CD14-positive monocyte (primary cell): ENCODE results near the gene IGFBP2. TPM values are rescaled to one million over a fixed set of nuclear protein-coding genes. Genes with fewer than 3 reads are reported as not detected.
A peak's percentile ranks its signal among the peaks of the same experiment; 100 is the strongest.

Experiments used
- DNase-seq, 3 donors: peaks; one replicate each; pipeline ENCODE4 v3.0.0-alpha.2; 2011 to 2022
- H2AFZ ChIP-seq: 2 replicates; pipeline ENCODE4 v1.6.0; 2012; ENCODE audit warnings: mild to moderate bottlenecking, low read depth, low read length, inconsistent platforms; ENCODE audit not compliant: insufficient read depth, poor library complexity, severe bottlenecking
- H3K27ac ChIP-seq, 2 donors: 1 replicate in 1 of 2; 2 replicates in 1 of 2; pipeline ENCODE4 v1.5.1; 2012 to 2013; ENCODE audit warnings: low read length in 2 of 2, control low read depth in 1 of 2, inconsistent platforms in 1 of 2, low read depth in 1 of 2, mild to moderate bottlenecking in 1 of 2
- H3K27me3 ChIP-seq, 2 donors: one replicate each; pipeline versions ENCODE4 v1.6.0 to v1.6.1; 2011 to 2013; ENCODE audit warnings: low read length in 2 of 2; ENCODE audit not compliant: control insufficient read depth in 2 of 2, insufficient read depth in 2 of 2
- H3K36me3 ChIP-seq, 2 donors: replicated peaks in 1 of 2; 1 replicate in 1 of 2; 2 replicates in 1 of 2; pipeline versions ENCODE4 v1.5.1 to v1.6.1; 2012 to 2013; ENCODE audit warnings: low read length in 2 of 2, control low read depth in 1 of 2, inconsistent platforms in 1 of 2, mild to moderate bottlenecking in 1 of 2; ENCODE audit not compliant: insufficient read depth in 2 of 2, control insufficient read depth in 1 of 2
- H3K4me1 ChIP-seq, 2 donors: 1 replicate in 1 of 2; 2 replicates in 1 of 2; pipeline versions ENCODE4 v1.5.1 to v1.6.1; 2012 to 2013; ENCODE audit warnings: low read length in 2 of 2, control low read depth in 1 of 2, inconsistent platforms in 1 of 2, mild to moderate bottlenecking in 1 of 2, moderate library complexity in 1 of 2; ENCODE audit not compliant: insufficient read depth in 2 of 2, control insufficient read depth in 1 of 2
- H3K4me2 ChIP-seq: replicated peaks from 2 replicates; pipeline ENCODE3; 2012; ENCODE audit warnings: low read length, moderate library complexity, mild to moderate bottlenecking; ENCODE audit not compliant: poor library complexity, severe bottlenecking; ENCODE audit errors: extremely low read depth
- H3K4me3 ChIP-seq, 3 experiments: fragments of 200-600 bp in 1 of 3; sonication (generic) in 1 of 3; replicated peaks in 1 of 3; 1 replicate in 2 of 3; 2 replicates in 1 of 3; pipeline ENCODE4 v1.5.1; 2011 to 2013; ENCODE audit warnings: low read length in 3 of 3, mild to moderate bottlenecking in 3 of 3, control low read depth in 2 of 3, low read depth in 2 of 3, inconsistent platforms in 1 of 3, moderate library complexity in 1 of 3
- H3K79me2 ChIP-seq: 2 replicates; pipeline ENCODE4 v1.6.0; 2012; ENCODE audit warnings: mild to moderate bottlenecking, control low read depth, inconsistent platforms, low read length, moderate library complexity; ENCODE audit not compliant: insufficient read depth
- H3K9ac ChIP-seq: 2 replicates; pipeline ENCODE4 v1.6.0; 2017; ENCODE audit warnings: low read length, mild to moderate bottlenecking; ENCODE audit not compliant: insufficient read depth, poor library complexity, severe bottlenecking
- H3K9me3 ChIP-seq, 2 donors: replicated peaks in 1 of 2; 1 replicate in 1 of 2; 2 replicates in 1 of 2; pipeline versions ENCODE4 v1.5.1 to v1.6.1; 2012 to 2013; ENCODE audit warnings: low read length in 2 of 2, control low read depth in 1 of 2; ENCODE audit not compliant: control insufficient read depth in 1 of 2, insufficient read depth in 1 of 2
- H4K20me1 ChIP-seq: 2 replicates; pipeline ENCODE4 v1.6.0; 2012; ENCODE audit warnings: mild to moderate bottlenecking, low read length, control low read depth, moderate library complexity; ENCODE audit not compliant: insufficient read depth
- H3K27ac Mint-ChIP-seq, 7 donors: one replicate each; pipeline ENCODE4 v1.8.0; 2020; ENCODE audit warnings: mild to moderate bottlenecking in 7 of 7, mixed read lengths in 7 of 7, moderate library complexity in 6 of 7, inconsistent platforms in 2 of 7
- H3K27me3 Mint-ChIP-seq, 3 donors: one replicate each; pipeline ENCODE4 v1.8.0; 2021 to 2022; ENCODE audit warnings: low read depth in 3 of 3, mild to moderate bottlenecking in 3 of 3, mixed read lengths in 3 of 3, moderate library complexity in 3 of 3, inconsistent platforms in 1 of 3
- H3K36me3 Mint-ChIP-seq, 2 donors: one replicate each; pipeline ENCODE4 v1.8.0; 2020; ENCODE audit warnings: mixed read lengths in 2 of 2, inconsistent platforms in 1 of 2, mild to moderate bottlenecking in 1 of 2
- H3K4me1 Mint-ChIP-seq: one replicate; pipeline ENCODE4 v1.8.0; 2020; ENCODE audit warnings: mild to moderate bottlenecking, mixed read lengths
- H3K4me3 Mint-ChIP-seq, 2 donors: one replicate each; pipeline ENCODE4 v1.8.0; 2020; ENCODE audit warnings: mild to moderate bottlenecking in 2 of 2, mixed read lengths in 2 of 2, moderate library complexity in 1 of 2
- H3K9me3 Mint-ChIP-seq, 7 donors: one replicate each; pipeline ENCODE4 v1.8.0; 2020 to 2022; ENCODE audit warnings: mixed read lengths in 7 of 7, mild to moderate bottlenecking in 6 of 7, moderate library complexity in 6 of 7, inconsistent platforms in 2 of 7
- CTCF ChIP-seq: fragments of 200-600 bp; IDR thresholded peaks from one replicate; pipeline ENCODE4 v1.8.0; 2022; ENCODE audit warnings: antibody characterized with exemption, mild to moderate bottlenecking
- WGBS: methylation state at CpG from one replicate; pipeline ENCODE4 v1.1.5; 2013; ENCODE audit warnings: missing lambda C conversion rate; ENCODE audit not compliant: insufficient coverage; 5-methylcytosine and 5-hydroxymethylcytosine counted together
- intact Hi-C, 2 donors: fragments of 100-400 bp; cut with micrococcal nuclease; formaldehyde crosslinking; loops; one replicate each; pipeline versions ENCODE4 v1.15.0 to v1.15.1; 2023
- polyA plus RNA-seq, 3 donors: library from polyadenylated mRNA; depleted of rRNA in 1 of 3; unstranded in 2 of 3; stranded (reverse) in 1 of 3; fragments of 300-500 nt in 2 of 3; fragments of >200 nt in 1 of 3; fragmentation: Illumina TruSeq in 2 of 3; gene quantifications; 1 replicate in 2 of 3; 2 replicates in 1 of 3; pipeline ENCODE4 v1.2.3, GENCODE V29; 2012 to 2021

Gene IGFBP2
- polyA plus RNA-seq, 3 donors, result 1.6 TPM; not detected in 2

- peaks cover 46 to 57% (median 47%) of the 10 kb centered on the region in 3 donors for H3K27me3 Mint-ChIP-seq
These were observed 55.6 kb downstream of the IGFBP2 start for GRCh38 chr2:216688731-216689340.

GRCh38 chr2:216689397-216689796 is 56.2 kb downstream of the IGFBP2 start:
- Histone ChIP-seq H3K36me3 (no peaks in the 10 kb centered on the region), H2AFZ (no peak overlapping the region), H3K9me3 (peaks cover 0 to 8% of the 10 kb centered on the region in 2 donors), H3K4me3 (no peak overlapping the region), H3K4me1 (peaks cover 15 to 23% of the 10 kb centered on the region in 2 donors), H4K20me1 (no peaks in the 10 kb centered on the region), H3K9ac (no peak overlapping the region), H3K79me2 (no peaks in the 10 kb centered on the region), H3K27me3 (peaks cover 46 to 61% of the 10 kb centered on the region in 2 donors), H3K27ac (no peak overlapping the region), H3K4me2 (no peak overlapping the region)
- H3K36me3 Mint-ChIP-seq, result peaks cover 0 to 4% of the 10 kb centered on the region in 2 donors
- TF ChIP-seq CTCF, result no peak
- H3K4me3 Mint-ChIP-seq, result peak overlapping the region in 1 of 2 donors; percentile 39
- H3K4me1 Mint-ChIP-seq, result peaks cover 30% of the 10 kb centered on the region
- intact Hi-C loops, result loop anchor here in 1 of 2 donors (10.0 kb wide), 1 partner anchor 475 kb away; no protein-coding TSS in a partner anchor
- WGBS, result 100% methylated on average over 2 of the region's 3 CpGs
- no peak for DNase-seq
- no peak overlapping the region for H3K27ac Mint-ChIP-seq
- H3K27me3 Mint-ChIP-seq, result peaks cover 45 to 63% (median 46%) of the 10 kb centered on the region in 3 donors
- peaks cover 0 to 15% (median 3%) of the 10 kb centered on the region in 7 donors for H3K9me3 Mint-ChIP-seq

More at GRCh38 chr2:216688731-216689340, 55.6 kb downstream of the IGFBP2 start:
- Histone ChIP-seq H3K36me3 (no peaks in the 10 kb centered on the region), H3K9ac (no peak overlapping the region), H3K4me3 (no peak overlapping the region), H4K20me1 (no peaks in the 10 kb centered on the region), H3K9me3 (peaks cover 0 to 3% of the 10 kb centered on the region in 2 donors), H2AFZ (no peak overlapping the region), H3K79me2 (no peaks in the 10 kb centered on the region), H3K27ac (no peak overlapping the region), H3K4me1 (peaks cover 14 to 23% of the 10 kb centered on the region in 2 donors), H3K27me3 (peaks cover 41 to 55% of the 10 kb centered on the region in 2 donors), H3K4me2 (no peak overlapping the region)
- DNase-seq, result no peak
- Mint-ChIP-seq H3K4me1 (peaks cover 30% of the 10 kb centered on the region), H3K4me3 (peak overlapping the region in 1 of 2 donors; percentile 54), H3K9me3 (peaks cover 0 to 11% (median 3%) of the 10 kb centered on the region in 7 donors), H3K36me3 (peaks cover 0 to 4% of the 10 kb centered on the region in 2 donors), H3K27ac (no peak overlapping the region)
- intact Hi-C loops, result loop anchor here in 1 of 2 donors (10.0 kb wide), 1 partner anchor 476 kb away; no protein-coding TSS in a partner anchor
- WGBS, result 78% methylated on average over 4 of the region's 9 CpGs
- TF ChIP-seq CTCF, result no peak
